Retina (tissue), 1 donor: Measurements from ENCODE around the gene MUSTN1.

Source experiments
- DNase-seq: peaks from one replicate; pipeline ENCODE4 v3.0.0-alpha.2; 2016

The MUSTN1 gene

GRCh38 chr3:52783211-52783555 lies 51.6 kb downstream of the MUSTN1 start:
- no peak for DNase-seq
